Fibroblast of lung (primary cell): Measurements from ENCODE around the gene FAM47A. TPM values are rescaled to one million over a fixed set of nuclear protein-coding genes. Genes with fewer than 3 reads are reported as not detected.

Source experiments
- DNase-seq, 2 donors: peaks; one replicate each; pipeline versions ENCODE4 v3.0.0 to v3.0.0-alpha.2; 2010; ENCODE audit warnings: low read depth in 2 of 2
- H2AFZ ChIP-seq: 2 replicates; pipeline ENCODE4 v1.5.1; 2012; ENCODE audit warnings: low read length, control low read depth, inconsistent platforms
- H3K27ac ChIP-seq: 2 replicates; pipeline ENCODE4 v1.5.1; 2011; ENCODE audit warnings: low read length, control low read depth; ENCODE audit not compliant: insufficient read depth
- H3K27me3 ChIP-seq: 2 replicates; pipeline ENCODE4 v1.5.1; 2011; ENCODE audit warnings: mild to moderate bottlenecking, low read length; ENCODE audit not compliant: control insufficient read depth, insufficient read depth
- H3K36me3 ChIP-seq: 2 replicates; pipeline ENCODE4 v1.5.1; 2011; ENCODE audit warnings: low read length; ENCODE audit not compliant: control insufficient read depth, insufficient read depth
- H3K4me1 ChIP-seq: 2 replicates; pipeline ENCODE4 v1.5.1; 2011; ENCODE audit warnings: low read length; ENCODE audit not compliant: control insufficient read depth, insufficient read depth; ENCODE audit errors: extremely low read depth
- H3K4me2 ChIP-seq: 2 replicates; pipeline ENCODE4 v1.5.1; 2011; ENCODE audit warnings: low read length, control low read depth; ENCODE audit not compliant: insufficient read depth; ENCODE audit errors: extremely low read depth
- H3K4me3 ChIP-seq, 4 experiments: fragments of 200-600 bp in 1 of 4; sonication (generic) in 1 of 4; replicated peaks in 1 of 4; 2 replicates each; pipeline ENCODE4 v1.5.1; 2011 to 2016; ENCODE audit warnings: low read length in 4 of 4, low read depth in 3 of 4, mild to moderate bottlenecking in 3 of 4, control low read depth in 2 of 4, inconsistent platforms in 1 of 4, mixed read lengths in 1 of 4; ENCODE audit not compliant: insufficient read depth in 1 of 4; ENCODE audit errors: control extremely low read depth in 1 of 4
- H3K79me2 ChIP-seq: 2 replicates; pipeline ENCODE4 v1.5.1; 2012; ENCODE audit warnings: mild to moderate bottlenecking, low read length, inconsistent platforms; ENCODE audit not compliant: control insufficient read depth, insufficient read depth
- H3K9ac ChIP-seq: 2 replicates; pipeline ENCODE4 v1.5.1; 2011; ENCODE audit warnings: mild to moderate bottlenecking, low read length, control low read depth; ENCODE audit not compliant: insufficient read depth
- H3K9me3 ChIP-seq: 2 replicates; pipeline ENCODE4 v1.5.1; 2012; ENCODE audit warnings: low read depth, low read length; ENCODE audit not compliant: control insufficient read depth, insufficient read depth
- H4K20me1 ChIP-seq: 2 replicates; pipeline ENCODE4 v1.5.1; 2011; ENCODE audit warnings: low read length; ENCODE audit not compliant: control insufficient read depth, insufficient read depth; ENCODE audit errors: extremely low read depth
- EZH2 ChIP-seq: IDR thresholded peaks from 2 replicates; pipeline ENCODE4 v1.5.1; 2012; ENCODE audit warnings: low read length, control low read depth, mild to moderate bottlenecking; ENCODE audit errors: missing control alignments
- polyA minus RNA-seq: library from RNA; depleted of rRNA, polyadenylated mRNA; stranded (reverse); fragments of >200 nt; gene quantifications from 2 replicates; pipeline ENCODE4 v1.2.3, GENCODE V29; 2011; ENCODE audit warnings: low replicate concordance
- polyA plus RNA-seq, 2 donors: library from polyadenylated mRNA; depleted of rRNA in 1 of 2; stranded (reverse) in 1 of 2; unstranded in 1 of 2; fragments of >200 nt; gene quantifications; 2 replicates each; pipeline ENCODE4 v1.2.1, GENCODE V29; 2011 to 2012; ENCODE audit warnings: missing spikeins in 1 of 2
- total RNA-seq: library from RNA; depleted of rRNA; stranded (reverse); fragments of >200 nt; gene quantifications from 2 replicates; pipeline ENCODE4 v1.2.1, GENCODE V29; 2014
- TF ChIP-seq, protein P1 (sequence below), 2 donors: IDR thresholded peaks in 1 of 2; conservative IDR thresholded peaks in 1 of 2; 1 replicate in 1 of 2; 2 replicates in 1 of 2; pipeline ENCODE4 v1.5.1; 2011 to 2012; ENCODE audit warnings: low read length in 2 of 2, control low read depth in 1 of 2, inconsistent platforms in 1 of 2, low read depth in 1 of 2, mild to moderate bottlenecking in 1 of 2

FAM47A gene
- total RNA-seq = not detected in 2 replicates
- not detected in 2 replicates for polyA plus RNA-seq
- not detected in 2 replicates for polyA plus RNA-seq (2012)
- polyA minus RNA-seq = not detected in 2 replicates

DNA sequence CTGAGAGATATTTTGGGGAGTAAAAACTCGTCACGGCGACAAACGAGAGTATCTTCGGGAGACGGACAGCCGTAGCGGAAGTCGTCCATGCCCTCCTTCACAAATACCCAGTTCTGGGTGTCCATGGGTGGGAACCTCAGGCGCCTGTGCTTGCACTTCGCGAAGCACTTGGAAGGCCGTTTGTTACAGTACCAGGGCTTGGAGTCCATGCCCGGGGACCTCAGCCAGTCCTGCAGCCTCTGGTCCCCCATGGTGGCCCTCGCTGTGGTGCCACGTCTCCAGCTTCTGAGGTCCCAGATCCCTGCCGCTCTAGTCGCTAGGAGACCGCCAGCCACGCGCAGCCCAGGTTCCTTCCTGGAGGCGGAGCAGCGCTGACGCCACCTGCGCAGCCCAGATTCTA lies at the start of gene FAM47A:
Gene FAM47A, minus strand, starts transcription at position 287 of the 400 bp plus-strand sequence. Its CDS starts 36 bp downstream, at position 251.
- no peak within 1 kb of the TSS for H3K4me2 ChIP-seq
- H3K36me3 ChIP-seq = no peaks in the 10 kb centered on the region
- no peaks in the 10 kb centered on the region for H4K20me1 ChIP-seq
- no peak within 1 kb of the TSS for H3K9ac ChIP-seq
- no peak within 1 kb of the TSS for H3K4me3 ChIP-seq
- H2AFZ ChIP-seq = no peak within 1 kb of the TSS
- H3K4me1 ChIP-seq = no peaks in the 10 kb centered on the region
- no peak for TF ChIP-seq EZH2
- TF ChIP-seq, protein P1, sequence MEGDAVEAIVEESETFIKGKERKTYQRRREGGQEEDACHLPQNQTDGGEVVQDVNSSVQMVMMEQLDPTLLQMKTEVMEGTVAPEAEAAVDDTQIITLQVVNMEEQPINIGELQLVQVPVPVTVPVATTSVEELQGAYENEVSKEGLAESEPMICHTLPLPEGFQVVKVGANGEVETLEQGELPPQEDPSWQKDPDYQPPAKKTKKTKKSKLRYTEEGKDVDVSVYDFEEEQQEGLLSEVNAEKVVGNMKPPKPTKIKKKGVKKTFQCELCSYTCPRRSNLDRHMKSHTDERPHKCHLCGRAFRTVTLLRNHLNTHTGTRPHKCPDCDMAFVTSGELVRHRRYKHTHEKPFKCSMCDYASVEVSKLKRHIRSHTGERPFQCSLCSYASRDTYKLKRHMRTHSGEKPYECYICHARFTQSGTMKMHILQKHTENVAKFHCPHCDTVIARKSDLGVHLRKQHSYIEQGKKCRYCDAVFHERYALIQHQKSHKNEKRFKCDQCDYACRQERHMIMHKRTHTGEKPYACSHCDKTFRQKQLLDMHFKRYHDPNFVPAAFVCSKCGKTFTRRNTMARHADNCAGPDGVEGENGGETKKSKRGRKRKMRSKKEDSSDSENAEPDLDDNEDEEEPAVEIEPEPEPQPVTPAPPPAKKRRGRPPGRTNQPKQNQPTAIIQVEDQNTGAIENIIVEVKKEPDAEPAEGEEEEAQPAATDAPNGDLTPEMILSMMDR (conservative IDR thresholded peaks at IDR 0.05 in 1 of 2, IDR thresholded peaks at IDR 0.05 in 1 of 2; ENCODE audit: low read depth in 1 of 2, low read length in 2 of 2) = no peak
- no peaks in the 10 kb centered on the region for H3K9me3 ChIP-seq
- DNase-seq = no peak
- no peaks in the 10 kb centered on the region for H3K79me2 ChIP-seq
- no peaks in the 10 kb centered on the region for H3K27me3 ChIP-seq
- H3K27ac ChIP-seq = no peak within 1 kb of the TSS

DNA sequence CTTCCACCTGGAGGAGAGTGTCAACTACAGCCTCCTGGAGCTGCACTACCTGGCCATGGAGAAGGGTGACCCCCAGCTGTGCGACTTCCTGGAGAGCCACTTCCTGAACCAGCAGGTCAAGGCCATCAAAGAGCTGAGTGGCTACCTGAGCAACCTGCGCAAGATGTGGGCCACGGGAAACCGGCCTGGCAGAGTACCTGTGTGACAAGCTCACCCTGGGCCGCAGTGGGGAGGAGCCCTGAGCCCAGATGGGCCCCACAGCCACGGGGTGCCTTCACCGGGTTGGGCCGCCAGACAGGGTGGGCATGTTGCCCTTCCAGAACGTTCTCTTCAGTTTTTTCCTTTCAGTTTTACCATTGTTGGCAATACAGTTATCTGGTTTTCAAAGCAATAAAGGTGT lies 15.2 kb upstream of the FAM47A start:
- DNase-seq = no peak
- Histone ChIP-seq H3K79me2 (no peaks in the 10 kb centered on the region), H3K9me3 (no peaks in the 10 kb centered on the region), H2AFZ (no peak overlapping the region), H3K4me1 (no peaks in the 10 kb centered on the region), H4K20me1 (no peaks in the 10 kb centered on the region), H3K27ac (no peak overlapping the region), H3K4me3 (no peak overlapping the region), H3K4me2 (no peak overlapping the region), H3K27me3 (no peaks in the 10 kb centered on the region), H3K9ac (no peak overlapping the region), H3K36me3 (no peaks in the 10 kb centered on the region)
- TF ChIP-seq, protein P1 (conservative IDR thresholded peaks at IDR 0.05 in 1 of 2, IDR thresholded peaks at IDR 0.05 in 1 of 2; ENCODE audit: low read depth in 1 of 2, low read length in 2 of 2) = no peak
- TF ChIP-seq EZH2 = no peak

DNA sequence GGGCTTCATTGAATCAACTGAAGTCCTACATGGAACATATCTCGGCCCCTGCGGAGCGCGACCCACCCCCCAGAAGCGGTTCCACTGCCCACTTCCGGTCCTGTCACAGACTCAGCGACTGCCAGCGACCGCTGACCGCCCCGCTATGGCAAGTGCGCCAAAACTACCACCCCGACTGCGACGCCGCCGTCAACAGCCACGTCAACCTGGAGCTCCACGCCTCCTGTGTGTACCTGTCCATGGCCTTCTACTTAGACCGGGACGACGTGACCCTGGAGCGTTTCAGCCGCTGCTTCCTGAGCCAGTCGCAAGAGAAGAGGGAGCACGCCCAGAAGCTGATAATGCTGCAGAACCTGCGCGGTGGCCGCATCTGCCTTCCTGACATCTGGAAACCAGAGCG lies 14.8 kb upstream of the FAM47A start:
- Histone ChIP-seq H3K4me1 (no peaks in the 10 kb centered on the region), H3K9ac (no peak overlapping the region), H2AFZ (no peak overlapping the region), H3K9me3 (no peaks in the 10 kb centered on the region), H4K20me1 (no peaks in the 10 kb centered on the region), H3K4me2 (no peak overlapping the region), H3K27ac (no peak overlapping the region), H3K27me3 (no peaks in the 10 kb centered on the region), H3K79me2 (no peaks in the 10 kb centered on the region), H3K4me3 (no peak overlapping the region), H3K36me3 (no peaks in the 10 kb centered on the region)
- no peak for DNase-seq
- TF ChIP-seq, protein P1 (conservative IDR thresholded peaks at IDR 0.05 in 1 of 2, IDR thresholded peaks at IDR 0.05 in 1 of 2; ENCODE audit: low read depth in 1 of 2, low read length in 2 of 2) = no peak
- no peak for TF ChIP-seq EZH2
